HG03565 (cell line): Measurements from ENCODE around the gene CLCF1.

ENCODE experiments used
- ATAC-seq: cut with Tn5 transposase; IDR thresholded peaks from one replicate; pipeline ENCODE4 v1.9.1; 2021; ENCODE audit warnings: mild to moderate bottlenecking, moderate library complexity; ENCODE audit not compliant: unreplicated experiment

The CLCF1 gene

DNA sequence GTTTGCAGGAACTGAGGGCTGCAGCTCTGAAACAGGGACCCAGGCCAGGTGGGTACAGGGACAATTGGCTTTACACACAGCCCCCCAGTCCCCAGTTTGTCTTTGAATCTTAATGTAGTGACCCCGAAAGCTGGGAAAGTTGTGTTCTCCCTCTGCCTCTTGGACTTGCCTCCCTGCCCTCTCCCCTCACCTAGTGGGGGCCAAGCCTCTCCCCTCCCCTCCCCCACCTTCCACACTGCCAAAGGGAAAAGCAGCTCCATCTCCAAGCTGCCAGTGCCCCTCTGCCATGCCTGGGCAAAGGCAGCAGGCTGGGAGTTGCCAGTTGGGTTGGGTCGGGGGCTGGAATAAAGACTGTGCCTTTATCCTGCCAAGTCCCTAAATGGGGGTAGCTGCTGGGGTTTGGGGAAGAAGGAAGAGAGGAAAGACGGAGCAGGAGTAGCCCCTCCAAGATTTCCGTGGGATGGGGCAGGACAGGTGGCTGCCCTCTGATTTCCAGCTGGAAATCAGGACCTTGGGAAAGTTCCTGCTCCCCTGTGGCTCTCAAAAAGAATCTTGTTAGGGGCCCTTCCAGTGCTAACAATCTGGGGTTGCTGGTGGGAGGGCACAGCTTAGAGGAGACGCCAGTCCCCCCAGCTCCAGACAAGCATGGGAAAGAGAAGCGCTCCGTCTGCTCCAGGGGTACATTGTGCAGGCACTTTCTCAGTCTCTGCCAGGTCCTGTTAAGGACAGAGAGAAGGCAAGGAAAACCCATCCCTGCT lies 2.8 kb upstream of the CLCF1 start:
- no peak for ATAC-seq

DNA sequence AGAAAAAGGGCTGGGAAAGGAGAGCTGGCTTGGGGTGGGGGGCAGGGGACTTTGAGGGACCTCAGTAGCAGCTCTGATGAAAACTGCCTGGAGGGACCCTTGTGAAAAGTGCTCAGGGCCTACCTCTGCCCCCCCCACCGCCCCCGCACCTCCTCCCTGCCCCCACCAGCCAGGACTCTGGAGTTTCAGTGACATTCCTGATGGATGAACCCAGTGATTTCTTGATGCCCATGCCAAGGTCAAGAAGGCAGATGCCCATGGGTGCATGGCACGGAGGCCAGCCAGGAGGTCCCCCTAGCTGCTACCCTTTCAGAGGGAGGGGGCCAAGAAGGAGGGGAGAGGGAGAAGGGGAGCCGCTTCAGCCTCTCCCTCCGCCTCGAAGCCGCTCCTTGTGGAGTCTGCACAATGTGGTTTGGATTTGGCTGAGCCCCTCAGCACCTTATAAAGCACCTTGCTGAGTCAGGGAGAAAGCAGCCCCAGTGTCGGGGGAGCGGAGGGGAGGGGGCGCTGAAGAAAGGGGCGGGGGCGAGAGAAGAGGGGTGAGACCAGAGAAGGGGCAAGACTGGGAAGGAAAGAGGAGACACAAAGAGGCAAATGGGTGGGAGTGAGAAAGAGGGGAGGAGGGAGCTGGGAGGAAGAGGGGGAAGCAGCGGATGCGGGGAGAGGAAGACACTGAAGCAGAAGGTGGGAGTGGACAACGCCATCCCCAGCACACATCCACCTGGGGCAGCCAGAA lies 2.1 kb upstream of the CLCF1 start:
- no peak for ATAC-seq

DNA sequence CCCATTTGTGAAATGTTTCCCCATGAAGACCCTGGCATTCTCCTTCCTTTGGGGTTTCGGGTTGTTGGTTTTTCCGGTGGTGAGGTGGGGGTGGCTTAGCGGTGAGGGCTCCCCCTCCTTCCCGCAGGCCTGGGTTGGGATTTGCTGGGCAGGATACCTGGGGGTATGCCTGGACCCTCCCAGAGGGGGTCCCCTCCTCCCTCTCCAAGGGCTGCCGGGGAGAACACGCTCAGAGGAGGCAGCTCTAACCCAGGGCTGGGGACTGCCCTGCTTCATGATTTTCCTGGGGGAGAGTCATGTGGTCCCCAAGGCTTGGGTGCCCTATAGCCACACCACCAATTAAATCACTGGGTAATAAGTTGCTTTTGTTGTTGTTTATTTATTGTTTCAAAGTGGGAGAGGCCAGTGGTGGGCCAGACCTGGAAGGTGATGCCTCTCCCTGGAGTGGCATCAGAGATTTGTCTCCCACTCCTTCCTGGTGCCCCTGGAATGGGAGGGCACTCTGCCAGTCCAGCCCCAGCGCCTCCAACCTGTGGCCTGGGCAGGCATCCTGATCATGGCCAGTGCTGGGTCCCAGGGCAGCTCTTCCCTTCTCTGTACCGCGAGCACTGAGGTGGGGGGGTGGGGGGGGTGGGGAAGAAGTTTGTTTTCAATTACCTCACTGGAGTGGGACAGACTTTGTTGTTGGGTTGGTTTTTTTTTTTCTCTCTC lies 1.3 kb upstream of the CLCF1 start:
- ATAC-seq: no peak

- no peak for ATAC-seq
Observed at GRCh38 chr11:67373648-67374570, 511 bp upstream of the CLCF1 start.

DNA sequence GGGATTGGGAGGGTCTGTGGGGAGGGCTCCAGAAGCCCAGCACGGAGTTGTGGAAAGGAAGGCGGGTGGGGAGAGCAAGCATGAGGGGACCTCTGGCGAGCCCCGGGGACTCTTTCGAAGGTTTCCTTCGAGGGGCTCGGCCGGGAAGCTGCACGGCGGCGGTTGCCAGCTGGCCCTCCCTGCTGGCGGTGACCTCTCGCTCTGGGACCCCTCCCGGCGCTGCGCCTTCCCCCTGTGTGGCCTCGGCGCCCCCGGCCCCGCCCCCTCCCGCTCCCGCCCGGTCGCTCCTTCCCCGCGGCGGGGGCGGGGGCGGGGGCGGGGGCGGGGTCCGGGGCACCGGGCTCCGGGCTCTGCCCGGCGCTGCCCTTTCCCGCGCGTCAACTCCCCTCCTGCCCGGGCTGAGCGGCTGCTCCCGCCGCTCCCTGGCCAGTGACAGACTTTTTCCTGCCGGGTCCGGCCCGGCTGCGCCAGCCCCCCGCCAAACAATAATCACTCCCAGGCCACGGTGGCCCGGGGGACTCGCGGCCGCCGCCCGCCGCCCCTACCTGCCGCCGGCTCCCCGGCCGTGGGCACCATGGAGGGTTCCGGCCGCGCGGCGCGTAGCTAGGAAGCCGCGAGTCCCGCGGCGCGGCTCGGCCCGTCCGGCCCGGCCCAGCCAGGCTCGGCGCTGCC lies 941 bp downstream of the CLCF1 start:
- ATAC-seq: no peak

- ATAC-seq: no peak
Observed at GRCh38 chr11:67371911-67372320, 1.5 kb downstream of the CLCF1 start.

DNA sequence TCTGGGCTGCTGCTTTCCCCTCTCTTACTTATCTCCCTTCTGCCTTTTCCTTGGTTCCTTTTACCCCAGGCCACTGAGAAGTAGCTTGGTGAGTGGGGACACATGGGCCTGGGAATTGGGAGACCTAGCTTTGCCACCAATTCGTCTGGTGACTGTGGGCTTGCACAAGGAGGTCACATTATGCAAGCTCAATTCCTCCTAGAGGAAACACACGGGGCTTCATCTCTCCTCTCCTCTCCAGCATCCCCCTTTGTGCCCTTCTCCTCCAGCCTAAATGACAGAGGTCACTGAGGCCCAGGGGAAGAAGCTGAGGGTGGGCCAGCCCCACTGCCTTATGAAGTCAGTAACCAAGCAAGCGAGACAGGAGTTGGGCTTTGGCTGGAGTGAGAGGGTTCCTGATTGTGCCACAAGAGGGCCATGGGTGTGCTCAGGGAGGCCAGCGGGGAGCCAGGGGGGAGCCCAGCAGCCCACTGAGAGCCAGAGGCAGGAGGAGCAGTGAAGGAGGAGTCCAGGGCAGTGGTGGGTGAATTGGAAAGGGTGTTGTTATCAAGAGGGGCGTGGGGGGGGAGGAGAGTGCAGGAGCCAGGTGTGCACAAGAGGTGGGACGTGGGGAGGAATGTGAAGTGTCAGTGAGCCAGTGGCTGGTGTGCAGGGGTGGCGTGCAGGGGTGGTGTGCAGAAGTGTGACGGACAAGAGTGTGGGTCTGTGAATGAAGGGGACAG lies 2.0 kb downstream of the CLCF1 start:
- no peak for ATAC-seq

DNA sequence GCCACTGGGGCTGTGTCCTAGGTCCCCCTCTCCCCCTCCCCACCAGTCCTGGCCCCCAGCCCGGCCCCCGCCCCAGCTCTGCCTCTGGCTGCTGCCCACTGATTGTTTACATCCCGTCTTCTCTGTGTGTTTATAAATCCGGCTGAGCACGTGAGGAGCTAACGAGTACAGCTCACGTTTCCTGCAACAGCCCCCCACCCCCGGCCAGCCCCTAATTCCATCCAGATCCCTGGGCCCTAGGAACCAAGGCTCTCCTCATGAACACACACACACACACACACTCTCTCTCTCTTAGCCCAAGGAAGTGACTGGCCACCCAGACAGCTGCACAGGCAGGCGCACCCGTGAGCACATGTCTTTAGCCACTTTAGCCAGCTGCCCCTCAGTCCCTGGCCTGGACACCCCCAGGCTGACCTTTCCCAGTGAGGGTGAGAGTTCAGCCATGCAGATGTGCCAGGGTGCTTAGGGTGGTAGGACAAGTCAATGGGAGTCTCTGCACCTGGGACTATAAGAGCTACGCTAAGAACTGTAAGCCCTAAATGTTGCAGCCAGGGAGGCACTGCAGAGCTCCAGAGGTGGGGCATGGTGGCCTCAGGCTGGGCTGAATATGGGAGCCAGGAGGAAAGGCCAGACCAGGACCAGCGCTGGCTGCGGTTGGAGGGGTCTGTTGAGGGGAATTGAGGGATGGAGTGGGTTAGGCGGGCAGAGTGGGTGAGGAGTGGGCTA lies 2.9 kb downstream of the CLCF1 start:
- ATAC-seq: no peak

GRCh38 chr11:67369801-67370284 lies 3.6 kb downstream of the CLCF1 start:
- ATAC-seq: no peak

GRCh38 chr11:67369275-67369674 lies 4.1 kb downstream of the CLCF1 start:
- ATAC-seq: no peak

GRCh38 chr11:67368621-67369020 lies 4.8 kb downstream of the CLCF1 start:
- no peak for ATAC-seq

GRCh38 chr11:67367761-67368227 lies 5.6 kb downstream of the CLCF1 start:
- no peak for ATAC-seq

DNA sequence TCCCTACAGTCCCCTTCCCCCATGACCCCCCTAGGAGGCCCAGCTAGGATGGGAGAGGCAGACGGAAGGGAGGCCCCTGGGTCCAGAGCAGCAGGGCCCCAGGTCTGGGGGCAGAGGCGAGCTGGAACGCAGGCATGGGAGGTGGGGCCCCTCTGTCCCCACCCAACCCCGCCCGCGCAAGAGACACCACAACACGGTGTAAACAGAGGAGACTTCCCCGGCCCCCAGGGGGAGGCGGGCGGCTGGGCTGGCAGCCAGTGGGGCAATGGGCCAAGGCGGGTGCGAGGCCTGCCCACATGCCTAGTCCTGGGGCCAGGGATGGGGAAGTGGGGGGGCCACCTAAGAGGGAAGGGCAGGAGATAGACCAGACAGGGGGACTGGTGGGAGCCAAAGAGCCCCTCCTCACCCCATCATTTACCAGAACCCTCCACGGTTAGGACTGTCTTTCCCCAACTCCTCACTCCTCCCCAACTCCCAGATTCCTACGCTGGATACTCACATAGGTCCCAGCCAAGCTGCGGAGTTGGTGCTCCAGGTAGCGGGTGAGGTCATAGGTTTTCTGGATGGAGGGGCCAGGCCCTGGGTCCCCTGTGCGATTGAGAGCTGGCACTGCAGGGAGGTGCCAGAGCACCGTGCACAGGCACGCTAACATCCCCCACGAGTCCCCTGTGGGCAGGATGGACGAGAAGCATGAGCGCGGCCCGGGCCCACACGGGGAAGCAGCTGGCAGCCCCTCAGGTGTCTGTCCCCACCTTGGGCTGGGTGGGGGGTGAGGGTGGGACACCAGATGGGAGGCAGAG lies 6.2 kb downstream of the CLCF1 start:
- ATAC-seq: no peak

DNA sequence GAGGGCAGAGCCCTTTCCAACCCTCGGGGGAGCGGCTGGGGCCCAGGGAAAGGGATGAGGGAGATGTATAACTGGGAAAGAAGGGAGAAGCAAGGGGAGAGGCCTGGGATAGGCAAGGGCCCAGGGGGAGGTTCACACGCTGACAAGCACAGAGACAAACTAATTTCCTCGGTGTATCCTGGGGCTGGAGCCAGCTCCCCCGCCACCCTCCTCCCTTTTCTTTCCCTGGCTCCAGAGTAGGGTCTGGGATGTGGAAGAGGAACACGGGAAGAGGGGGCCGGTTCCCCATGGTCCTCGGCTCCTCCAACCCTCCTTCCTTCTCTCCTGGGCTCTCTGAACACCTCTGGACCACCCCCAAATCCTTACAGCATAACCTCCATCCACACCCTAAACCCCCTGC lies 6.9 kb downstream of the CLCF1 start:
- no peak for ATAC-seq

DNA sequence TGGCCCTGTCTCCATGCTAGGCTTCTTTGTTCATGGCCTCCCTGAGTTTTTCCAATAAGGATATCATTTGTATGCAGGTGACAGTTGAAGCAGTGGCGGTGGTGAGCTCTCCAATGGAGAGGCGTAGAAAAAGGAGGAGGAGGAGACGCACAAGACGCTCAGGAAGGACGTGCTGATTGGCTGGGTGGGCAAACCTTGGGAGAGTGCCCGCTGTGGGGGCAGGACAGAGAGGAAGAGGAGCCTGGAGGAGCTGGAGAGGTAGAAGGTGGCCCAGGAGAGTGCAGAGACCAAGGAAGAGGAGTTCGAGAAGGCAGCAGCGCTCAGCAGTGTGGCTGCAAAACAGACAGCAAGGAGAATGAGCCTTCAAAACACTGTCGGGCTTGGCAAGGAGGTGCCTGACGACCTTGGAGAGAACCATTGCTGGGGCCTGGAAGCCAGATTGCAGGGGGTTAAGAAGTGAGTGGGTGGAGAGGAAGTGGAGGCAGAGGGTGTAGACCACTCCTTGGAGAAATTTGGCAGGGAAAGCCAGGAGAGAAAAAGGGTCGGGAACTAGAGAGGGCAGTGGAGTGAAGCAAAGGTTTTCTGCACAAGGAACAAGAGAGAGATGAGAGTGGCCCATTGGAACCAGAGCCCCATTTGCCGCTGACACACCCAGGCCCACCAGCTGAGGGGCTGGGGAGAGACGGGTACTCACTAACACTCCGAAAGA lies 7.5 kb downstream of the CLCF1 start:
- ATAC-seq: no peak

DNA sequence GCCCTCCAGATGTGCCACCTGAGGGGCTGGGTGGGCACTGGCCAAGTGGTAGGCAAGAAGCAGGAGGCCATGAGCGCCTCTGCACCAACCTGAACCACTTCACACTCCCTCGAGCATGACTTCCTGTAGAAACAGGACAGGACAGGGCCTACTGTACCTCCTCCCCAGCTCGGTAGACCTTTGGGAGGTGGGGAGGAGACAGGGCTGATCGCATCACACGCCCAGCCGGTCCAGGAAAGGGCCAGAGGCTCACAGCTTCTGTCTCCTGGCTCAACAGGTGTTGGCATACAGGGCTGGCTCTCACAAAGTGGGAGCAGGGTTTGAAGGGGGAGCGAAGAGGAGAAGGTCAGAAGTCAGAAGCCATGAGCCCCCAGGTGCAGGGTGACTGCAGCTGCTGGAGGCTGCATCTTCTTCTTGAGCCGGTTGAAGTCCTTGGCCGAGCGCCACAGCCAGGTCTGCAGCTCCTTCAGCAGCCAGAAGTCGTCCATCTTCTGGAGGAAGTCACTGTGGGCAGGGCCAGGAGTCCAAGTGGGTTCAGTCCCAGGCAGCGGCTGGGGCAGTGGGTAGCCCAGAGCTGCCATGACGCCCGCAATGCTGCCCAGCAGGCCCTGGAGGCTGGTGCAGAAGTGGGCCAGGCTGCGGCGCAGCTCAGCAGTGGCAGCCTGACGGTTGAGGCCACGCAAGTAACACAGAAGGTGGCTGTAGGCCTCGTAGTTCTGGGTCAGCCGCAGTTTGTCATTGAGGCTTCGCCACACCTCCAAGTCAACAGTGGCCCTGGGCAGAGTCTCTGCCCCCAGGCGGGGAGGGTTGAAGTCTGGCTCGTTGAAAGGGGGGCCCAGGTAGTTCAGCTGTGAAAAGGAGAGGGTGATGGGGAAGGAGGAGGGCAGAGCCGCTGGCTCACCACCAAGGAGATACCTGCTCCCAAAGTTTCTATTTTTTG lies 8.3 kb downstream of the CLCF1 start:
- ATAC-seq: no peak
